PC-3 (cell line): ENCODE results near the gene PRR16. TPM values are rescaled to one million over a fixed set of nuclear protein-coding genes. Genes with fewer than 3 reads are reported as not detected.

Experiments used
- ATAC-seq: fragments of 200-7000 bp; cut with Tn5 transposase; 2 replicates; pipeline ENCODE4 v1.9.1; 2020; ENCODE audit warnings: mild to moderate bottlenecking, moderate library complexity
- BruUV-seq: library from RNA; stranded (reverse); fragments of 400-500 nt; replicated peaks from 2 replicates; lab custom pipeline; 2021; lab: Mats Ljungman, UMichigan
- CTCF ChIA-PET: fragments of 300-600 bp; sonication (Branson Sonifier 250); formaldehyde crosslinking; loops from one replicate; lab custom pipeline; 2022; ENCODE audit warnings: antibody characterized with exemption; lab: Charles Lee
- POLR2A ChIA-PET: fragments of 300-600 bp; sonication (Branson Sonifier 250); formaldehyde crosslinking; loops from one replicate; lab custom pipeline; 2022; ENCODE audit warnings: antibody characterized with exemption; ENCODE audit not compliant: unreplicated experiment; lab: Charles Lee
- DNase-seq: peaks from one replicate; pipeline ENCODE4 v3.0.0-alpha.2; 2015
- H2AFZ ChIP-seq: fragments of 300-600 bp; sonication (generic); 2 replicates; pipeline ENCODE4 v1.6.0; 2016; ENCODE audit warnings: antibody characterized with exemption, low read length
- H3F3A ChIP-seq: fragments of 300-600 bp; sonication (generic); one replicate; pipeline ENCODE4 v1.6.0; 2017; ENCODE audit warnings: antibody characterized with exemption, low read length, control low read depth, mild to moderate bottlenecking; ENCODE audit not compliant: unreplicated experiment
- H3K27ac ChIP-seq: fragments of 300-600 bp; sonication (generic); 2 replicates; pipeline ENCODE4 v1.5.1; 2016; ENCODE audit warnings: mild to moderate bottlenecking, low read length
- H3K27me3 ChIP-seq: fragments of 300-600 bp; sonication (generic); 2 replicates; pipeline ENCODE4 v1.6.1; 2016; ENCODE audit warnings: low read length, mixed read lengths
- H3K36me3 ChIP-seq: fragments of 300-600 bp; sonication (generic); 2 replicates; pipeline ENCODE4 v1.6.1; 2016; ENCODE audit warnings: low read depth, mixed run types, low read length, mixed read lengths
- H3K4me1 ChIP-seq: fragments of 300-600 bp; sonication (generic); 2 replicates; pipeline ENCODE4 v1.5.1; 2016; ENCODE audit warnings: low read length; ENCODE audit not compliant: insufficient read depth
- H3K4me2 ChIP-seq: fragments of 300-600 bp; sonication (generic); 2 replicates; pipeline ENCODE4 v1.6.0; 2016; ENCODE audit warnings: low read length
- H3K4me3 ChIP-seq: fragments of 300-600 bp; sonication (generic); 2 replicates; pipeline ENCODE4 v1.5.1; 2016; ENCODE audit warnings: mild to moderate bottlenecking, low read length, mixed read lengths
- H3K79me2 ChIP-seq: fragments of 300-600 bp; sonication (generic); 2 replicates; pipeline ENCODE4 v1.6.1; 2017; ENCODE audit warnings: low read length, mixed read lengths
- H3K9ac ChIP-seq: fragments of 300-600 bp; sonication (generic); 2 replicates; pipeline ENCODE4 v1.6.0; 2016; ENCODE audit warnings: mild to moderate bottlenecking, low read length
- H3K9me2 ChIP-seq: fragments of 300-600 bp; sonication (generic); replicated peaks from 2 replicates; pipeline ENCODE4 v1.6.1; 2016; ENCODE audit warnings: mixed run types, low read length, mixed read lengths
- H3K9me3 ChIP-seq: fragments of 300-600 bp; sonication (generic); 2 replicates; pipeline ENCODE4 v1.6.1; 2016; ENCODE audit warnings: low read length, mixed read lengths
- H4K20me1 ChIP-seq: fragments of 300-600 bp; sonication (generic); 2 replicates; pipeline ENCODE4 v1.6.1; 2016; ENCODE audit warnings: low read length, mixed read lengths
- EZH2 ChIP-seq: fragments of 300-600 bp; sonication (generic); IDR thresholded peaks from one replicate; pipeline ENCODE4 v1.6.1; 2017; ENCODE audit warnings: antibody characterized with exemption, mild to moderate bottlenecking, low read length; ENCODE audit not compliant: unreplicated experiment
- EZH2phosphoT487 ChIP-seq: fragments of 300-600 bp; sonication (generic); IDR thresholded peaks from 2 replicates; pipeline ENCODE4 v1.6.1; 2018; ENCODE audit warnings: mild to moderate bottlenecking, antibody characterized with exemption, low read length, borderline replicate concordance
- intact Hi-C: fragments of 100-400 bp; cut with micrococcal nuclease; formaldehyde crosslinking; loops from 2 replicates; pipeline ENCODE4 v1.9.0; 2023
- total RNA-seq: library from RNA; depleted of rRNA; stranded (reverse); fragments of >200 nt; gene quantifications from 2 replicates; pipeline ENCODE4 v1.2.3, GENCODE V29; 2014
- TF ChIP-seq, protein P1 (sequence below): fragments of 300-600 bp; sonication (generic); conservative IDR thresholded peaks from 2 replicates; pipeline ENCODE4 v1.5.1; 2017; ENCODE audit warnings: antibody characterized with exemption, low read depth, mild to moderate bottlenecking, low read length

The PRR16 gene
- total RNA-seq, 1 experiment from 2014 or later, result 3.6 TPM

DNA sequence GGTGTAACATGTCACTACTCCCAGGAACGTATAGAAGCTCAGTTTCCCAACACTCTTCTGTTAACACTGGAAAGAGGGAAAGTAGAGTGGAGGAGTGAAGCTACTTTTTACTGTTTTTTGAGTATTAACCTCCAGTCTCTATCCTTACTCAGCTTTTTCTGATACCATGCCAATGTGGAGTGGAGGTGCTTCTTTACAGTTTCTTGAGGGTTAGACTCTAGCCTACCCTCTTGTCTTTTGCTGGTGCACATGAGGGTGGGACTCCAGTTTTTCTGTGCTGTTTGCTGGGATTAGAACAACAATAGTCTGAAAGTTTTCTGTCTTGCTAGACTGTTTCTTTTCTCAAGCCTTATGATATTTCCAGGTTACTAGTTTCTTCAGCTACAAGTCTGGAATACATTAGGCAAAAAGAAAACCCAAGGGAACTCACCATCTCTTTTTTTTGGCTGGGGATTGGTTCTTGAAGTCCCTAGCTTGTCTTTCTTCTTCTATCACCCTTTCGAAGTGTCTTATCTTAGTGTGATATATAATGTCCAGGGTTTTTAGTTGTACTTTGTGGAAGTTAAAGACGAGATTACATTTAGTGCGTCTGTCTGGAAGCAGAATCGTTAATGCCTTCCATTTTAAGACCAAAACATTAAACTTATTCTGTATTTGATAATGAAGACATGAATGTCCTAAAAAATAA is 35.9 kb downstream of the PRR16 start:
- no TSS peak for BruUV-seq
- DNase-seq (no peak), ATAC-seq (no peak)
- ChIA-PET CTCF (interaction anchor here (0.6 kb wide), 1 partner anchor 778 kb away, joined by 3 read pairs; no protein-coding TSS in a partner anchor), POLR2A (no interaction called here)
- Histone ChIP-seq H3F3A (no peaks in the 10 kb centered on the region), H2AFZ (no peak overlapping the region), H3K36me3 (no peaks in the 10 kb centered on the region), H3K4me3 (no peak overlapping the region), H3K9me3 (no peaks in the 10 kb centered on the region), H3K4me2 (no peak overlapping the region), H3K9ac (no peak overlapping the region), H3K27me3 (no peaks in the 10 kb centered on the region), H4K20me1 (no peaks in the 10 kb centered on the region), H3K27ac (no peak overlapping the region), H3K79me2 (no peaks in the 10 kb centered on the region), H3K4me1 (no peaks in the 10 kb centered on the region), H3K9me2 (no peaks in the 10 kb centered on the region)
- intact Hi-C loops, result no loop called here
- TF ChIP-seq, protein P1, sequence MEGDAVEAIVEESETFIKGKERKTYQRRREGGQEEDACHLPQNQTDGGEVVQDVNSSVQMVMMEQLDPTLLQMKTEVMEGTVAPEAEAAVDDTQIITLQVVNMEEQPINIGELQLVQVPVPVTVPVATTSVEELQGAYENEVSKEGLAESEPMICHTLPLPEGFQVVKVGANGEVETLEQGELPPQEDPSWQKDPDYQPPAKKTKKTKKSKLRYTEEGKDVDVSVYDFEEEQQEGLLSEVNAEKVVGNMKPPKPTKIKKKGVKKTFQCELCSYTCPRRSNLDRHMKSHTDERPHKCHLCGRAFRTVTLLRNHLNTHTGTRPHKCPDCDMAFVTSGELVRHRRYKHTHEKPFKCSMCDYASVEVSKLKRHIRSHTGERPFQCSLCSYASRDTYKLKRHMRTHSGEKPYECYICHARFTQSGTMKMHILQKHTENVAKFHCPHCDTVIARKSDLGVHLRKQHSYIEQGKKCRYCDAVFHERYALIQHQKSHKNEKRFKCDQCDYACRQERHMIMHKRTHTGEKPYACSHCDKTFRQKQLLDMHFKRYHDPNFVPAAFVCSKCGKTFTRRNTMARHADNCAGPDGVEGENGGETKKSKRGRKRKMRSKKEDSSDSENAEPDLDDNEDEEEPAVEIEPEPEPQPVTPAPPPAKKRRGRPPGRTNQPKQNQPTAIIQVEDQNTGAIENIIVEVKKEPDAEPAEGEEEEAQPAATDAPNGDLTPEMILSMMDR, result no peak

DNA sequence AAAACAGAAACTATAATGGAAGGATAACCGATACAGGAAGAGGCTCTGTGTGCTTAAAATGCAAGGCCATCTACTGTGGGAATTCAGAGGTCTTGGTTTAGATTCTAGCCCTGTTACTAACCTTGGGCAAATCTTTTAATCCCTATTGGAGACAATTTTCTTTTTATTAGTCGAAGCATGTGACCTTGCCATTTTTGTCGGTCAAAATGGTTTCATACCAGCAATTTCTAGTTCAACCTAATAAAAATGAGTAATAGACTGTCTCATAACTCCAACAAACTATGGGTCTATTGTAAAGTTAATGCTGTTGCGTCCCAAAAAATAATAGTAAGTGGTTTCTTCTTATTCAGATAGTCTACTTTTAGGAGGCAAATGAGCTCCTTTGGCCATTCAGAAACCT is 38.4 kb downstream of the PRR16 start:
- no peak overlapping the region for H2AFZ ChIP-seq
- no peak overlapping the region for H3K4me2 ChIP-seq
- no peaks in the 10 kb centered on the region for H3K27me3 ChIP-seq
- DNase-seq (no peak), ATAC-seq (no peak)
- CTCF ChIA-PET, result no interaction called here
- no peaks in the 10 kb centered on the region for H4K20me1 ChIP-seq
- H3K9ac ChIP-seq, result no peak overlapping the region
- no peaks in the 10 kb centered on the region for H3K4me1 ChIP-seq
- no TSS peak for BruUV-seq
- H3K9me2 ChIP-seq, result no peaks in the 10 kb centered on the region
- H3K9me3 ChIP-seq, result no peaks in the 10 kb centered on the region
- TF ChIP-seq EZH2 (no peak), EZH2phosphoT487 (no peak)
- TF ChIP-seq, protein P1, result no peak
- no peaks in the 10 kb centered on the region for H3K79me2 ChIP-seq
- no peak overlapping the region for H3K4me3 ChIP-seq
- H3K36me3 ChIP-seq, result no peaks in the 10 kb centered on the region
- H3K27ac ChIP-seq, result no peak overlapping the region
- POLR2A ChIA-PET, result no interaction called here
- no peaks in the 10 kb centered on the region for H3F3A ChIP-seq
- intact Hi-C loops, result no loop called here

DNA sequence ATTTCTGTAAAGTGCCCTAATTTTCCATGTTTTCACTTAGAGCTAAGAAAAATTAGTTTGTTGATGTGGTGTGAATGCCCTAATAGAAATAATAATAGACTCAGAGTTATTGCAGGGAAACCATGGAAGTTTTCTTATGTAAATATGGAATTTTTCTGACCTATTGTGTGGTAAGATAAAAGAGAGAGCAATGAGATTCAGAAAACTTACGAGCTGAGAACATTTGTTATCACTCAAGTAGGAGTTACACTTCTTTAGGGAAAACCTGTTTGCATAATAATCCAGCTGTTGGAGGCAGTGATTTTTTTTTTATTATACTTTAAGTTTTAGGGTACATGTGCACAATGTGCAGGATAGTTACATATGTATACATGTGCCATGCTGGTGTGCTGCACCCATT is 39.2 kb downstream of the PRR16 start:
- H3K79me2 ChIP-seq, result no peaks in the 10 kb centered on the region
- CTCF ChIA-PET, result no interaction called here
- intact Hi-C loops, result no loop called here

More for the DNA sequence above, 39.2 kb downstream of the PRR16 start:
- Histone ChIP-seq H3K4me3 (no peak overlapping the region), H3K9me3 (no peaks in the 10 kb centered on the region), H3F3A (no peaks in the 10 kb centered on the region), H3K9me2 (no peaks in the 10 kb centered on the region), H3K4me1 (no peaks in the 10 kb centered on the region), H3K9ac (no peak overlapping the region), H4K20me1 (no peaks in the 10 kb centered on the region), H3K27ac (no peak overlapping the region), H3K27me3 (no peaks in the 10 kb centered on the region), H3K4me2 (no peak overlapping the region), H2AFZ (no peak overlapping the region), H3K36me3 (no peaks in the 10 kb centered on the region)
- ATAC-seq (no peak), DNase-seq (no peak)
- POLR2A ChIA-PET, result no interaction called here
- BruUV-seq, result no TSS peak
- TF ChIP-seq, protein P1, result no peak
- TF ChIP-seq EZH2 (no peak), EZH2phosphoT487 (no peak)
